Peyer's patch (tissue), 4 donors: ENCODE data around the gene VSTM2L. TPM values are rescaled to one million over a fixed set of nuclear protein-coding genes. Genes with fewer than 3 reads are reported as not detected.

ENCODE experiments used
- DNase-seq, 3 donors: peaks; one replicate each; pipeline ENCODE4 v3.0.0-alpha.2; 2017 to 2019
- H3K27ac ChIP-seq, 4 donors: fragments of 200-600 bp; sonication (generic); one replicate each; pipeline ENCODE4 v1.5.1; 2016 to 2019
- H3K27me3 ChIP-seq, 2 donors: fragments of 200-600 bp; sonication (generic); one replicate each; pipeline ENCODE4 v1.5.1; 2019
- H3K36me3 ChIP-seq, 3 donors: fragments of 200-600 bp; sonication (generic); one replicate each; pipeline ENCODE4 v1.5.1; 2016 to 2019
- H3K4me1 ChIP-seq, 4 donors: fragments of 200-600 bp; sonication (generic); one replicate each; pipeline ENCODE4 v1.5.1; 2016 to 2019
- H3K4me3 ChIP-seq, 4 donors: fragments of 200-600 bp; sonication (generic); 1 replicate in 3 of 4; 2 replicates in 1 of 4; pipeline ENCODE4 v1.5.1; 2016 to 2019; ENCODE audit warnings: mild to moderate bottlenecking in 1 of 4
- H3K9me3 ChIP-seq, 4 donors: fragments of 200-600 bp; sonication (generic); one replicate each; pipeline ENCODE4 v1.5.1; 2016 to 2019; ENCODE audit warnings: mild to moderate bottlenecking in 1 of 4
- CTCF ChIP-seq, 6 experiments: fragments of 450-650 bp in 4 of 6; fragments of 200-600 bp in 2 of 6; sonication (generic) in 1 of 6; IDR thresholded peaks; one replicate each; pipeline ENCODE4 v1.5.1; 2017 to 2019; ENCODE audit warnings: antibody characterized with exemption in 6 of 6, mild to moderate bottlenecking in 3 of 6, moderate library complexity in 1 of 6
- POLR2A ChIP-seq, 2 donors: fragments of 450-650 bp; IDR thresholded peaks; one replicate each; pipeline ENCODE4 v1.5.1; 2017; ENCODE audit warnings: antibody characterized with exemption in 2 of 2, mild to moderate bottlenecking in 2 of 2, moderate library complexity in 2 of 2
- total RNA-seq, 4 donors: library from RNA; depleted of rRNA; stranded (reverse); fragments of >200 nt; gene quantifications; one replicate each; pipeline ENCODE4 v1.1.0, GENCODE V29; 2016

VSTM2L gene
- total RNA-seq, 4 donors from 2014 or later = 0.57 to 3.7 (median 0.80) TPM; not detected in 1

- Histone ChIP-seq H3K4me1 (no peaks in the 10 kb centered on the region), H3K4me3 (no peak overlapping the region), H3K27ac (no peak overlapping the region), H3K27me3 (no peaks in the 10 kb centered on the region), H3K36me3 (no peaks in the 10 kb centered on the region), H3K9me3 (peaks cover 0 to 9% (median 0%) of the 10 kb centered on the region in 4 donors)
- DNase-seq = peak in 2 of 3 donors; percentile 7 to 24
- TF ChIP-seq POLR2A (IDR thresholded peaks at IDR 0.05) (no peak), CTCF (IDR thresholded peaks at IDR 0.05) (no peak)
These were observed 41.6 kb downstream of the VSTM2L start for GRCh38 chr20:37944456-37944981.

- H3K4me1 ChIP-seq = no peaks in the 10 kb centered on the region
- peak in 2 of 3 donors; percentile 3 to 8 for DNase-seq
- TF ChIP-seq CTCF (IDR thresholded peaks at IDR 0.05) = no peak
- peaks cover 0 to 9% (median 0%) of the 10 kb centered on the region in 4 donors for H3K9me3 ChIP-seq
- H3K4me3 ChIP-seq = no peak overlapping the region
- no peaks in the 10 kb centered on the region for H3K27me3 ChIP-seq
- no peaks in the 10 kb centered on the region for H3K36me3 ChIP-seq
- no peak overlapping the region for H3K27ac ChIP-seq
These were observed 42.2 kb downstream of the VSTM2L start for GRCh38 chr20:37945091-37945547.

- H3K9me3 ChIP-seq = peaks cover 0 to 9% (median 0%) of the 10 kb centered on the region in 4 donors
- DNase-seq = peak in 2 of 3 donors; percentile 4 to 19
- no peak overlapping the region for H3K27ac ChIP-seq
- TF ChIP-seq POLR2A (IDR thresholded peaks at IDR 0.05) = no peak
- no peak for TF ChIP-seq CTCF (IDR thresholded peaks at IDR 0.05)
- H3K36me3 ChIP-seq = no peaks in the 10 kb centered on the region
- H3K4me3 ChIP-seq = no peak overlapping the region
- no peaks in the 10 kb centered on the region for H3K27me3 ChIP-seq
- H3K4me1 ChIP-seq = no peaks in the 10 kb centered on the region
These were observed 44.0 kb downstream of the VSTM2L start for GRCh38 chr20:37946946-37947345.

- no peaks in the 10 kb centered on the region for H3K27me3 ChIP-seq
- peaks cover 0 to 9% (median 0%) of the 10 kb centered on the region in 4 donors for H3K9me3 ChIP-seq
- no peaks in the 10 kb centered on the region for H3K36me3 ChIP-seq
- no peak overlapping the region for H3K4me3 ChIP-seq
- H3K27ac ChIP-seq = no peak overlapping the region
- DNase-seq = no peak
- no peaks in the 10 kb centered on the region for H3K4me1 ChIP-seq
- no peak for TF ChIP-seq CTCF (IDR thresholded peaks at IDR 0.05)
- no peak for TF ChIP-seq POLR2A (IDR thresholded peaks at IDR 0.05)
These were observed 45.0 kb downstream of the VSTM2L start for GRCh38 chr20:37947943-37948342.

- Histone ChIP-seq H3K4me1 (no peaks in the 10 kb centered on the region), H3K36me3 (no peaks in the 10 kb centered on the region), H3K27ac (no peak overlapping the region), H3K4me3 (no peak overlapping the region), H3K9me3 (peaks cover 0 to 9% (median 0%) of the 10 kb centered on the region in 4 donors), H3K27me3 (no peaks in the 10 kb centered on the region)
- TF ChIP-seq POLR2A (IDR thresholded peaks at IDR 0.05) (no peak), CTCF (IDR thresholded peaks at IDR 0.05) (no peak)
- no peak for DNase-seq
These were observed 46.0 kb downstream of the VSTM2L start for GRCh38 chr20:37948956-37949355.

GRCh38 chr20:37954190-37954589 is 51.3 kb downstream of the VSTM2L start:
- Histone ChIP-seq H3K36me3 (no peaks in the 10 kb centered on the region), H3K27ac (no peak overlapping the region), H3K27me3 (no peaks in the 10 kb centered on the region), H3K4me1 (no peaks in the 10 kb centered on the region), H3K9me3 (no peaks in the 10 kb centered on the region), H3K4me3 (no peak overlapping the region)
- TF ChIP-seq POLR2A (IDR thresholded peaks at IDR 0.05) (no peak), CTCF (IDR thresholded peaks at IDR 0.05) (no peak)
- DNase-seq = no peak
